GM12865 (cell line): ENCODE data around the gene TRPT1.

ENCODE experiments used
- DNase-seq: peaks from one replicate; pipeline ENCODE4 v3.0.0; 2010; ENCODE audit warnings: low read depth
- H3K4me3 ChIP-seq: 2 replicates; pipeline ENCODE4 v1.5.1; 2011; ENCODE audit warnings: mild to moderate bottlenecking, low read depth, low read length, control low read depth
- TF ChIP-seq, protein P1 (sequence below): IDR thresholded peaks from 2 replicates; pipeline ENCODE4 v1.5.1; 2011; ENCODE audit warnings: low read length, control low read depth, low read depth, inconsistent platforms; ENCODE audit not compliant: insufficient read depth; ENCODE audit errors: missing control alignments

The TRPT1 gene

GRCh38 chr11:64238076-64238475, 12.1 kb upstream of the TRPT1 start:
- peak; percentile 87 for DNase-seq
- TF ChIP-seq, protein P1, sequence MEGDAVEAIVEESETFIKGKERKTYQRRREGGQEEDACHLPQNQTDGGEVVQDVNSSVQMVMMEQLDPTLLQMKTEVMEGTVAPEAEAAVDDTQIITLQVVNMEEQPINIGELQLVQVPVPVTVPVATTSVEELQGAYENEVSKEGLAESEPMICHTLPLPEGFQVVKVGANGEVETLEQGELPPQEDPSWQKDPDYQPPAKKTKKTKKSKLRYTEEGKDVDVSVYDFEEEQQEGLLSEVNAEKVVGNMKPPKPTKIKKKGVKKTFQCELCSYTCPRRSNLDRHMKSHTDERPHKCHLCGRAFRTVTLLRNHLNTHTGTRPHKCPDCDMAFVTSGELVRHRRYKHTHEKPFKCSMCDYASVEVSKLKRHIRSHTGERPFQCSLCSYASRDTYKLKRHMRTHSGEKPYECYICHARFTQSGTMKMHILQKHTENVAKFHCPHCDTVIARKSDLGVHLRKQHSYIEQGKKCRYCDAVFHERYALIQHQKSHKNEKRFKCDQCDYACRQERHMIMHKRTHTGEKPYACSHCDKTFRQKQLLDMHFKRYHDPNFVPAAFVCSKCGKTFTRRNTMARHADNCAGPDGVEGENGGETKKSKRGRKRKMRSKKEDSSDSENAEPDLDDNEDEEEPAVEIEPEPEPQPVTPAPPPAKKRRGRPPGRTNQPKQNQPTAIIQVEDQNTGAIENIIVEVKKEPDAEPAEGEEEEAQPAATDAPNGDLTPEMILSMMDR = no peak
- no peak overlapping the region for H3K4me3 ChIP-seq

GRCh38 chr11:64237484-64237951, 11.5 kb upstream of the TRPT1 start:
- TF ChIP-seq, protein P1 = no peak
- DNase-seq = no peak
- H3K4me3 ChIP-seq = no peak overlapping the region

DNA sequence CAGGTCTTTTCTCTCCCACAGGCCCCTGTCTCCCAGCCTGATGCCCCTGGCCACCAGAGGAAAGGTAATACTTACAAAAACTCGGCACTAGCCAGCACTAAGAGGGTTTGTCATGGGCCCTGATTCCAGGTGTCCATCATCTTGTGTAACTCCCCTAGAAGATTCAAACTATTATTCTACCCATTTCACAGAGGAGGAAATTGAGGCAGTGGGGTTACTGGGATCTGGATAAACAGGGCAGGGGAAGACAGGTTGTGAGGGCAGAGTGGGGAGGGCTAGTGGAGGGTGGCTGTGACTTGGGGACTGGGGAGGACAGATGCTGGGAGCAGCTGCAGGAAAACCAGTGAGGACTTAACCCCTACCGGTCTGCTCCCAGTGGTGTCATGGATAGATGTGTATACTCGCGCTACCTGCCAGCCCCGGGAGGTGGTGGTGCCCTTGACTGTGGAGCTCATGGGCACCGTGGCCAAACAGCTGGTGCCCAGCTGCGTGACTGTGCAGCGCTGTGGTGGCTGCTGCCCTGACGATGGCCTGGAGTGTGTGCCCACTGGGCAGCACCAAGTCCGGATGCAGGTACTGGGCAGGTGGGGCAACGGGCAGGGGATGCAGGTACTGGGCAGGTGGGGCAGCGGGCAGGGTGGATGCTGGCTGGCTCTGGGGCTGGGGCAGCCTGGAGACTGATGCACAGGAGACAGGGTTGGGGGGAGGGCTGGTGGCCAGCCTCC, 9.6 kb upstream of the TRPT1 start:
- peak overlapping the region; percentile 92 for H3K4me3 ChIP-seq
- no peak for DNase-seq
- TF ChIP-seq, protein P1 = no peak

DNA sequence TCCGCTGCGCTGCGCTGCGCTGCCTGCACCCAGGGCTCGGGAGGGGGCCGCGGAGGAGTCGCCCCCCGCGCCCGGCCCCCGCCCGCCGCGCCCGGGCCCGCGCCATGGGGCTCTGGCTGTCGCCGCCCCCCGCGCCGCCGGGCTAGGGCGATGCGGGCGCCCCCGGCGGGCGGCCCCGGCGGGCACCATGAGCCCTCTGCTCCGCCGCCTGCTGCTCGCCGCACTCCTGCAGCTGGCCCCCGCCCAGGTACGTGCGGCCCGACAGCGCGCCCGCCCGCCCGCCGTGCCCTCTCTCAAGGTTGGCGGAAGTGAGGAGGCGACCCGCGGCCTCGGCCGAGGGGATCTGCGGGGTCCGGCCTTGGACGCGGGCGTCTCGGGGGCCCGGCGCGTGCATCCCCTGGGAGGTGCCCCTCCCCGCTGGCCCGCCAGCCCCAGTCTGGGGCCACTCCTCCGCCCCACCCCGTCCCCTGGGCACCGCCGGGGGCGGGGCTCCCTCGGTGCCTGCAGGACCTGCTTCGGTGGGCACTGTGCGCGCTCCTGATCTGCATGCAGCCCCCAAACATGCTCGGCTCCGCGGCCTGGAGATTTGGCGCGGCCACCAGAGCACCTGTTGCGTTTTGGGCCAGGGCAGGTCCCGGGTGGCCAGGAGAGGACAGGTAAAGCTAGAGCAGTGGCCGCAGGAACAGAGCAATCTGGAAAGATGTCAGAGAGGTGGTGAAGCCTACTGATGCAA, 8.8 kb upstream of the TRPT1 start:
- H3K4me3 ChIP-seq = peak overlapping the region; percentile 92
- peak; percentile 50 for DNase-seq
- TF ChIP-seq, protein P1 = no peak

GRCh38 chr11:64233913-64234586, 8.1 kb upstream of the TRPT1 start, which contains the start of gene VEGFB:
Gene VEGFB (plus strand): TSS chr11:64234584. CDS start chr11:64234834, 250 bp downstream.
- TF ChIP-seq, protein P1 = no peak
- DNase-seq = peak; percentile 75
- peak within 1 kb of the TSS; percentile 92 for H3K4me3 ChIP-seq

DNA sequence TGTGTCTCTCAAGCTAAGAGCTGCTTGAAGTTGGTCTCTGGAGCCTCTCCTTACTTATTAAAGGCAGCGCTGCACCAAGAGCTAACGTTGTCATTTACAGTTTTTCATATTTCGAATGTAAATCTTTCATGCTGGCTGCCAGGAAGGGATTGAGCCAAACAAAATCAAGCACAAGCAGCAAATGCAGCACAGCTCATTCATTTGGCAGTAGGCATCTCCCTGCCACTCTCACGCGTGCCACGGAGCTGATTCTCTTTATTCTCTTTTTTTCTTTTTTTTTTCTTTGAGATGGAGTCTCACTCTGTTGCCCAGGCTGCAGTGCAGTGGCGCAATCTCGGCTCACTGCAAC, 7.0 kb upstream of the TRPT1 start:
- no peak for DNase-seq
- TF ChIP-seq, protein P1 = no peak
- no peak overlapping the region for H3K4me3 ChIP-seq
